NCI-H510A treated with DMSO at 0.1 percent for 48 hours (cell line): ENCODE data around the gene NHLRC2.

ENCODE experiments used
- DNase-seq: peaks from one replicate; lab custom pipeline; 2025; lab: John Stamatoyannopoulos, UW

NHLRC2 gene

DNA sequence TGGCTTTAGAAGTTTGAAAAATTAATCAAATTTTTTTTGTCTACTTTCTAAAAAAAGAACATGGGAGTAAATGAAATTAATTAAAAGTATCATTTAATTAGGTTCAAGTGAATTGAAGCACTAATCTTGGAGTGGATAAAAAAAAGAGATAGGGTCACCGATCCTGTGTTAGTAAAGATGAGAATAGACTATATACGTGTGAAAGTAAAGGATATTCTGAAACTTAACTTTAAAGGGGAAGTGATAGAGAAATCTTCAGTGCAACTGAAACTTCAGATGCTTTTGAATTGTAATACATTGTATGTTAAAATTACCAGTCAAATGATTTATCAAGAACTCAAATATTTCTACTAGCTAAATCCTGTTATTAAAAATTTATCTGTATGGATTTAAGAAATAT lies 4.8 kb downstream of the NHLRC2 start:
- DNase-seq = no peak

DNA sequence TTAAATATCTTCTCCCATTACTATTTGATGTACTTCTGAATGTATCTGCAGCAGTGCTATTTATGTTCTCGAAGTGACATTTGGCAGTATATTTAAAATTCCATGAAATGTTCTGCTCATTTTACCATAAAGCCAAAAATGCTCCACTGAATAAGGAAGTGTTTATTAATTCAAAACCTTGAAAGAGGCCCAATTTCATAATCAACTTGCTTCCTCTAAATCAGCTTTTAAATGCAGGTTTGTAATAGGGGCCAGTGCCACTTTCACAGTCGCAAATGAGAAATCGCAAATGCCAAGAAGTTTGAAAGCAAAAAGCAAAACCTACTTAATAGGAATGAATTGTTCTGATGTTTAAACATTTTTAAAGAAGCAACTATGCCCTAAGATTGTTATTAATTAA lies 11.4 kb downstream of the NHLRC2 start:
- no peak for DNase-seq

DNA sequence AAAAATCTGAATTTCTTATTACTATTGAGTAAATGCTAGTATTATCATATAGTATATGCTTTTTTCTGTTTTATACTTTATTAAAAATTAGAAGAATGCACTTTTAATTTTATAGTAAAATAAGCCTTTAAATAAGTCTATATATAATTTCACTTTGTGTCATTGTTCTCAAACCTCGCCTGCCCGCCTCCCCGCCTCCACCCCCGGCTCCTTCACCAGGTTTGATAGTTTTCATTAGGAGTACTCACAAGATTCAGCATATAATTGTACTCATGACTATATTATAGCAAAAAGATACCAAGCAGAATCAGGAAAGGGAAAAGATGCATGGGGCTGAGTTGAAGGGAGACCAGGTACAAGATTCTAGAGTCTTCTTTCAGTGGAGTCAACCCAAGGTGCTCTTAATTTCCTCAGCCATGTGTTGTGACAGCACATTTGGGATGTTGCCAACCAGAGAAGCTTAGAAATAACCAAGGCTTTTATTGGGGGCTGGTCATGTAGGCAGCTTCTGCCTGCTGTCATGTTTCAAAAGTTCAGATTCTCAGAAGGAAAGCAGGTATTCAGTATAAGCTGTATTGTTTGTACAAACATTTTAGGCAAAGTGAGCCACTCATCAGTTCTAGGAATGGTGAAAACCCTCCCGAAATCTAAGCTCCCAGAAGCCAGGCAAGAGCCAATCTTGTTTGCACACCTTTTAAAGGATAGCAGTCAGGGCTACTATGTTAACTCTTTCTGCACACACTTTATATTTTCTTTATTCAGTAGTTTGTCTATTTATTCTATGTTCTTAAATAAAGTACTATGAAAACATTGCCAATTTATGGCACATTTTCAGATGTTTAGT lies 12.3 kb downstream of the NHLRC2 start:
- no peak for DNase-seq

DNA sequence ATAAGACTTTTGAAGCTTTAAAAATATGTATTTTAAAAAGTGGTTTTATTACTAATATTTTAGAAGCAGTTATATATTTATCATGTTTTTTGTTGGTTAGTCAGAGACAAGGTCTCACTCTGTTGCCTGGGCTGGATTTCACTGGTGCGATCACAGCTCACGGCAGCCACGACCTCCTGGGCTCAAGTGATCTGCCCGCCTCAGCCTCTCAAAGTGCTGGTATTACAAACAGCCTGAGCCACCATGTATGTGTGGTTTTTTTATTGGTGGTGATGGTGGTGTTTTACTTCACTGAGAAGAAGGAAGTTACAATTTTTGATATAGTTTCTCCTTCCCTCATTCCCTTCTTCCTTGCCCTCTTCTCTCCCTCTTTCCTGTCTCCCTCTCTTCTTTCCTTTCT lies 13.4 kb downstream of the NHLRC2 start:
- no peak for DNase-seq

DNA sequence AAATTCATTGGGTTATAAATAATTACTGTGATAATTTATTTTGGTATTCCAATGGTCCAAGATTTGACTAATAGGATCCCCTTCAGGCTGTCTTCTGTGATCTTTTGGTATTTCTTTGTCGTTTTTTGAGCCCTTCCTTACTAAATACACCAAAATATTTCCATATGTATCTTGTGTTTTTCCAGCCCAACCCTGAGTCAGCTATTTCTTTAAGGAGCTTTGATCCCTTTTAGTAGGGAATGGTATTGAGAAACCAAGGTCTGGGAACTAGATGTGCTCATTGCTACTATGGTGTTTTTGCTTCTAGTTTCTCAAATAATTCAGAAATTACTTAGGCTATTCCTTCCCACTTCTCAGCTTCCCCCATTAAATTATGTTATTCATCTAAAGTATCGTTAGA lies 15.3 kb downstream of the NHLRC2 start:
- no peak for DNase-seq

DNA sequence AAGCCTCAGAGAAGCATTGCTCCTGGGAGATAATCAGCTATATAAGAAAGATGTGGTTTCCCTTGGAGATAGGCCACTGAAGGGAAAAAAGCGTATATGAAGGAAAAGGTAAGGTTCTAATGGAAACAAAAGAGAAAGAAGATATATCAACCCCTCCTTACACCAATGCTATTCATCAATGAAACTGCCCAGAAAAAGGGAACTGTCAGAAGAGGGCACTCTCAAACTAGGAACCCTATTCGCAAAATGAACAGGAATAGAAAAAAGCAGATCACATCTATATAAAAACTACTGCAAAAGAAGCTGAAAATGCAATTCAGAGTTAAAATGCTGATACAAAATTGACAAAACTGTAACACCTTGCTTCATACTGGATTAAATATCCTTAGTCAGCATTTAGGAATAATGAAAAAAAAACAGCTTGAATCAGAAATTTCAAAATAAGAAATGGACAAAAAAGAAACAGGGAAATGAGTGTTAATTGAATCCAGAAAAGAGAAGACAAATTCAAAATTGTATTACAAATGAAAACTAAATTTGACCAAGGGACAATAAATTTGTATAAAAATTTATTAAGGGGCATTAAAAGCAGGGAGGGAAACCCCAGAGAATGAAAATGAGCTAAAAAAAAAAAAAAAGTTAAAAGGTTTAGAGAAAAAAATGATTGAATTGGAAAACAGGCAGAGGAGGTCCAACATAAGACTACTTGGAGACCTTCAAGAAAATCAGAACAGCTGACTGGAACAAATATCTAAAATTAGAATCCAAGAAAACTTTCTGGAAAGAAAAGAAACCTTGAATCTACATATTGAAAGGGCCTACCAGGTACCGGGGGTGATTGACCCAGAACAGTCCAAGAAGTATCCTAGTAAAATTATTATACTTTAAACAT lies 17.9 kb downstream of the NHLRC2 start:
- DNase-seq = no peak

DNA sequence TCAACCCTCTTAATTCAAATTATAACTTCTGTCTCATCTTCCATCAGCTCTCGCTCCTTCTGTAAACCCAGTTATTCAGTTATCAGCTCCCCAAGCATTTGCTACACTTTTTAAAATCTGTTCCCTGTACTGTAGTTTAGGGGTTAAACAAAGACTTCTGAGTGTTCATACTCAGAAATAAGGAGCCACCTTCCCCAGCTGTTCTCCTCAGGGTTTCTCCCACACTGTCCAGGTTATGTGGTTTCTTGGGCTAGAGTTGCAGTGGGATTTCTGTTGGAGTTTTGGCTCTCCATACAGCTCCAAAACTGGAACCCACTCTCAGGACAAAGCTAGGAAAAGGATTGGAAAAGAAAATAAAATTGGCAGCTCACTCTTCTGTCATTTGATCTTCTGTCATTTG lies 20.8 kb downstream of the NHLRC2 start:
- no peak for DNase-seq

DNA sequence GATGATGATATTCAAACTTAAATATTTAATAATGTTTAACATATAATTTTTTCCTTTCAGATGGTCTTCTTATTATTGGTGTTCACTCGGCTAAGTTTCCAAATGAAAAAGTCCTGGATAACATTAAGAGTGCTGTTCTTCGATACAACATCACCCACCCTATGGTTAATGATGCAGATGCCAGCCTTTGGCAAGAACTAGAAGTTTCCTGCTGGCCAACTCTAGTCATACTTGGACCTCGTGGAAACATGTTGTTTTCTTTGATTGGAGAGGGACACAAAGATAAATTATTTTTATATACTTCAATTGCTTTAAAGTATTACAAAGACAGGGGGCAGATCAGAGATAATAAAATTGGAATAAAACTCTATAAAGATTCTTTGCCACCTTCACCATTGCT lies 22.0 kb downstream of the NHLRC2 start:
- DNase-seq = no peak

DNA sequence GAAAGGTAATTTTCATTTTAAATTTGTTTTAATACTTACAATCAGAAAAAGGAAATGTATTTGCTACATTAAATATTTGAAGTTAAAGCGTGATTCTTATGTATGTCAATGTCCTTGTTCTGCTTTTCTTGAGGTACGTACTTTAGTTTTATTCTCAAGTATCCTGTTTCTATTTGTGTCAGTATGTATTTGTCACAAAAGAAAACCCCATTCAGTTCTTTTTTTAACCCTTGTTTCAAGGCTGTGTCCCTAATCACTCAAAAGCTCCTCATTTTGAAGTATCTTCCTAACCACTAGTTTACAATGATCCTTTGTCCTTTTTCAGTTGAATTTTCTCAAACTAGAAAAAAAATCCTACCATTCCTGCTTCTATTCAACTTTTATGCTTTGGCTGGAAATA lies 25.2 kb downstream of the NHLRC2 start:
- no peak for DNase-seq

DNA sequence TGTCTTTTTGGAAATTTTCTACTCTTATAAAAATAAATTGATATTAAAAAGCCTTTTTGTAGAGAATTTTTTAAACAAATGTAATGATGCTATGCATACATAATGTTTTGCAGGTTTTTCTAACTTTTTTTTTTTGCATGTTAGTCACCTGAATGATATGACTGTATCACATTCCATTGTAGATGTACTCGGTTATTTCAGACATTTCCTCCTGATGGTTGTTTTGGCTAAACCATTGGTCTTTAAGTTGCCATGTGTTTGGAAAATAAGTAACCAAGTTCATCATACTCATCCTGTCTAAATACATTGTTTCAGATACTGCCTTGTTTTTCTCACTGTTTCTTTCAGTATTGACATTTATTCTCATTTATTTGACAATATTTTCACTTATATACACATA lies 25.8 kb downstream of the NHLRC2 start:
- DNase-seq = no peak

DNA sequence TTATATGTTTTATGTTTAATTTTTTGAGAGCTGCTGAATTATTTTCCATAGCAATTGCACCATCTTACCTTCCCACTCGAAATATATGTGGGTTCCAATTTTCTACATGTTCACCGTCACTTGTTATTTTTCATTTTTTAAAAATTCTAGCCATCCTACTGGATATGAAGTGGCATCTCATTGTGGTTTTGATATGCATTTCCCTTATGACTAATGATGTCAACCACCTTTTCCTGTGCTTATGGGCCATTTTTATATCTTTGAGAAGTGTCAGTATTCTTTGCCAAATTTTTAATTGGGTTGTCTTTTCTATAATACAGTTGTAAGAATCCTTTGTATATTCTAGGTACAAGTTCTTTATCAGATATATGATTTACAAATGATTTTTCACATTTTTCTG lies 27.8 kb downstream of the NHLRC2 start:
- DNase-seq = no peak

DNA sequence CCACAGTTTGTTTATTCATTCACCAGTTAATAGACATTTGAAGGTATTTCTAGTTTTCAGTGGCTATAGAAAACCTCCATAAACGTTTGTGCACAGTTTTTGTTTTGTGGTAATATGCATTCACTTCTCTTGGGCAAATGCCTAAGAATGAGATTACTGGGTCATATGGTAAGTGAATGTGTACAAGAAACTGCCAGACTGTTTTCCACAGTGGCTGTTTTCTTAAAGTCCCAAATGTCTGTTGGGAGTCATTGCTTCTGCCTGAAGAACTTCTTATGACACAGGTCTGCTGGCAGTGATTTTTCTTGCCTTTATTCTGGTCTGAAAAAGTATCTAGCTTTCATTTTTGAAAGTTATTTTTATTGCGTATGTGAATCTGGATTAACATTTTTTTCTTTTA lies 35.5 kb downstream of the NHLRC2 start:
- DNase-seq = no peak

DNA sequence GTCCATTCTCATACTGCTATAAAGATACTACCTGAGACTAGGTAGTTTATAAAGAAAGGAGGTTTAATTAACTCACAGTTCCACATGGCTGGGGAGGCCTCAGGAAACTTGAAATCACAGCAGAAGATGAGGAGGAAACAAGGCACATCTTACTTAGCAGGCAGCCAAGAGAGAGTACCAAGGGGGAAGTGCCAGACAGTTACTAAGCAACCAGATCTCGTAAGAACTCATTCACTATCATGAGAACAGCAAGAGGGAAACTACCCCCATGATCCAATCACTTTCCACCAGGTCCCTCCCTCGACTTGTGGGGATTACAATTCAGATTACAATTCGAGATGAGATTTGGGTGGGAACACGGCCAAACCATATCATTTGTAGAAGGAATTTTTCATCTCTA lies 36.3 kb downstream of the NHLRC2 start:
- DNase-seq = no peak

DNA sequence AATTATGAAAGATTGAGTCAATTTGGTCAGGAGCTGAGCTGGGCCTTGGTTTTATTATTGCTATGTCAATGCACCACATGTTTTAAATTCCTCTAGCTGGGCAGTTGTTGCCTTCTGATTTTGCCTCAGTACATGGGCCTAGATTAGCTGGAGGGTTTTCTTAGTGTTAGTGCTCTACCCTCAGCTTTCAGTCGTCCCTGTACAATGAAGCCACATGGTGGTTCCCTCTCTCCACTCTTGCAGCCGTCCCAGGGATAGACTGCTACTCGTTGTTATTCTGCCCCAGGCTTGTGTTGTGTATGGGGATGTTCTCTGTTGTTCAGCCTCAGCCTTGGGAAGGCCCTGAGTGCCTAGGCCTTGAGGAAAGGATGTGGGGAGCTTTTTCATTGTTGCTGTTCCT lies 37.0 kb downstream of the NHLRC2 start:
- DNase-seq = no peak

DNA sequence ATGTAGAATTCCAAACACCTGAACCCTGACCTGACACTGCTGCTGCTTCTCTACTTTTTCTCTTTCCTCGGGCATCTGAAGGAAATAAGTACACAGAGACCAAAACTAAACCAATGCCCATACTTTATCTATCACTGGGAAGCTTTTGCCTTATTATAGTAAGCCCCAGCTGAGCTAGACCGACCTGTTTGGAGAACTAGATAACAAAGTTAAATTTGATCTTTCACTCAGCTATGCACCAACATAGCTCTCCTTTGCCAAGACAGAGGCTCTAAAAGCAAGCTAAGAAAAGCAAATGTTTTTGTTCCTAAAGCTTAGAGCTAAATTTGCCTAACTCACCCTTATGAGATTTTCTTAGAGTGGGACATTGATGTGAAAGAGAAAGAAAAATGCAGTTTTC lies 39.1 kb downstream of the NHLRC2 start:
- no peak for DNase-seq

DNA sequence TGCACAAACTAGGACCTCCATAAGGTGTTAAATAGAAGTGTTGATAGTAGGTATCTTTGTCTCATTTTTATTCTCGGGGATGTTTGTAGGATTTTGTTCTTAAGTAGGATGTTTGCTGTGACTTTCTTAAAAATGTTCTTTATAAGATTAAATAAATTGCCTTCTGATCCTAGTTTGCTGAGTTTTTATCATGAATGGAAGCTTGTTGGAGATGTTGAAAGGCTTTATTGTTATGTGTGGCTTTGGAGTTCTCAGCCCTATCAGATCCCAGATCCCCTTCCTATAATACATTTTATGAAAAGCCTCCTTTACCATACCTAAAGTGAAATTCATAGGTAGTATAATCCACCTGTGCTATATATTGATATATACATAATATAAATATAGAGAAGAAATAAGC lies 40.1 kb downstream of the NHLRC2 start:
- DNase-seq = no peak

DNA sequence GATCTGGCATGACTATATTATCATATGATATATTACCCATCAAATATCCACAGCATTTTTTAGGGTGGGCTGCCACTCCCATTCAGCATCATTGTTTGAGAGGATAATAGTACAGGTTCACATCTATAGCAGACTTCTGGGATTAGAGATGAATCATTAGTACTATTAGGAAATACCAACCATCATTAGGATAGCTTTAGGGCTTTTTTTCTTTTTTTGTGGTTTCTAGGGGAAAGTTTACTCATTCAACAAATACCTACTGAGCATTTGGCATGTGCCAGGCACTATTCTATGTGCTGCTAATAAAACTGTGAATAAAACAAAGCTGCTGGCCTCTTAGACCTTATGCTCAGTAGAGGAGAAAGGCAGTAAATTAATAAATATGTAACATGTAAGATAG lies 40.6 kb downstream of the NHLRC2 start:
- no peak for DNase-seq

DNA sequence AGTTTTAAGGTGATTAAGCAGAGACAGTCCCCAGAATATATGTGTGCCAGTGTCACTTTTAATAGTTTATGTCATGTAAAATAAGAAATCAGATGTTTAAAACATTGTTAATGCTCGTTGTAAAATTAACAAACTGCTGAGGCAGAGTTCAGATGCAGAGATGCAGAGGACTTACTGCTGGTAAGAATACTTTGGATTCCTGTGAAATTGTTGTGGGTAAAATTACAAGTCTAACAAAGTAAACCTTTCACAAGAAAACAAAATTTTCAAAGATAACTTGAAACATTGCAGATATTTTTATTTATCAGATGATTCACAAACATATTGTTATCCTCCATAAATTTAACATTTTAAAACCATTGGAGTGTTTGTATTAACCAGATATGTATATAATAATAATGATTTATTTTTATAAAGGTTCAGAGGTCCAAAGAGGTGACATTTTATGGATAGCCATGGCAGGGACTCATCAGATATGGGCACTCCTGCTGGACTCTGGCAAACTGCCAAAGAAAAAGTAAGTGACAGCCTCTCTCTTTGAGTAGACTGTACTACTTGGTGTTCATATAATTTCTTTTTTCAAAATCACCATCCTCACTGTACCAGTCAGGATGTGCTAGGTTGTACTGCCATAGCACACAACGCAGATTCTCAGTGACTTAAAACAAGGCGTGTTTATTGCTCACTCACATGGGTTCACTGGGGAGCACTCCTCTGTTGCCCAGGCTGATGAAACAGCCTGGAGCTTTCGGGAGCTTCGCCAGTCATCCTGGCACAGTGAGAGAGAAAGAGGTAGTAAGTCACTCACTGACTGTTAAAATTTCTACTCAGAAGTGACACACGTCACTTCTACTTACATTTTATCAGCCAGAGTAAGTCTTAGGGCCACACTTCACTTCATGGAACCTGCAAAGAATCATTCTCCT lies 43.5 kb downstream of the NHLRC2 start:
- DNase-seq = no peak

DNA sequence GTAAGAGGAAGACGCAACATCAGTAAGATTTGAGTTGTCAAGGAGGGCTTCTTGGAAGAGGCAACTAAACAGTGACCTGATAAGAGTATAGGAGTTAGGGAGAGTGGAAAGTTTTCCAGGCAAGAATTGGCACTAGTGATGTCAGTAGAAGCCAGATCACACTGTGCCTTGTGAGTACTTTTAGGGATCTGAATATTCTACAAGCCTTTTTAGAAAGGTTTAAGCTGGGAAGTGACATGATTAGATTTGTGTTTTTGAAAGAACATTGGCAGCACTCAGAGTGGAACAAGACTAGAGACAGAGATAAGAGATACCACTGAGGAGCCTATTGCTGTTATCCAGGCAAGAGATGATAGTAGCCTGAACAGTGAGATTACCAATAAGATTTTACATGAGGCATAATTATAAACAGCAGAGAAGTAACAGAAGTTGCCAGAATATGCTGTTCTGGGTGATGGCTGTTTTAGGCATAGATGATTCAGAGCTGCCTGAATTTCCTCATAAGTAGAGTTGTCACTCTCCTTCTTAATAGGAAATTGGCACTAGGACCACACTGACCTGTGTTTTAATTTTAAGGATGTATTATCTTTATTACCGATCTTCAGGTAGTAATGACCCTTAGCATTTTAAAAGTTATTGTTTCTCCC lies 45.6 kb downstream of the NHLRC2 start:
- DNase-seq = no peak

DNA sequence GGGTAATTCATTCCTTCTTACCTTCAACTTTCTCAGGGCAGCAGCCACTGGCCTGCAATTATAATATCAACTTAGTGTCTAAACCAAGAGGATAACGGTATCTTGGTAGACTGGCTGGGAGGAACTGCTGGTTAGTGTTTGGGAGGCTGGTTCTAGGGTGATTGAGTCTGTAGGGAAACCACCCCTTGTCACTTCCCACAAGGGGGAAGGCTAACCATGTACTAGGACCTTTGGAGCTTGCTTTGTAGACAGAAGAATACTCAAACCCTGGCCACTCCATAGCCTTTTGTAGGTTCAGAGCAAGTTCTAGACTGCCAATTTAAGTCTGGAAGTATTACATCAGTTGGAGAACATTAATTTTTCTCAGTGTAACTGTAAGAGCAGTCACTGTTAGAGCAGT lies 51.3 kb downstream of the NHLRC2 start:
- no peak for DNase-seq

DNA sequence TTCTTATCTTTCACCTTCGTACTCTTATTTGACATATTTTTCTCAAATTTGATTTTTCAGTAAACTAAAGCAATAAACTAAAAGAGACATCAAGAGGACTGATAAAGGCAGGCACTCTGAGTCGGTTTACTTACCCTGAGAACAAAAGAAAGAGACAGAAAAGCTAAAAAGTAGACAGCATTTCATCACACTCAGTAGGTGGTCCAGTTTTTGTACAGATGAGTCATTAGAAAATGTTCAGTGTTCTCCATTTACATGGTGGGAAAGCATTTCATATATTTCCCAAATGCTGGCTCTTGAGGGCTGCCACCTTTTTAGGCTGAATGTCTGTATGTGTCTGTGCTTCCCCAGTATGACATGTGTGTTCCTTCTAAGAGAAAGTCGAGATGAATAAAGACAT lies 52.7 kb downstream of the NHLRC2 start:
- no peak for DNase-seq

DNA sequence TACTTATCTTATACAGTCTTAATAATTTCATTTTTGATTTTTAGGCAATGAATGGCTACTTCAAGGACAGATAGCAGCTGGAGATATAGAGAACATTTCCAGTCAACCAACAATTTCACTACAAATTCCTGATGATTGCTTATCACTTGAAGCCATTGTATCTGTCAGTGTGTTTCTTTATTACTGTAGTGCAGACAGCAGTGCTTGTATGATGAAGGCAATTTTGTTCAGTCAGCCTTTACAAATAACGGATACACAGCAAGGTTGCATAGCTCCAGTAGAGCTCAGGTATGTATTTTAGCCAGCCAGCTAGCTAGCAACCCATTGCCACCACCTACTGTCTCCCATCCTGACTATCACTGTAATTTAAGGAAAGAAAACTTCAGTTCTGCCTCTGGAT lies 53.8 kb downstream of the NHLRC2 start:
- DNase-seq = no peak
